Lower lobe of right lung (tissue), 2 donors: ENCODE results near the gene CNPY2. TPM values are rescaled to one million over a fixed set of nuclear protein-coding genes. Genes with fewer than 3 reads are reported as not detected.
A peak's percentile ranks its signal among the peaks of the same experiment; 100 is the strongest.

Experiments
- ATAC-seq, 2 donors: fragments of 200-7000 bp; cut with Tn5 transposase; one replicate each; pipeline ENCODE4 v1.9.1; 2020 to 2022; ENCODE audit warnings: mild to moderate bottlenecking in 2 of 2, moderate library complexity in 2 of 2
- DNase-seq: peaks from one replicate; pipeline ENCODE4 v3.0.0-alpha.2; 2020
- H3K27ac ChIP-seq: fragments of 200-600 bp; one replicate; pipeline ENCODE4 v1.8.0; 2022
- H3K27me3 ChIP-seq: fragments of 200-600 bp; one replicate; pipeline ENCODE4 v1.8.0; 2022; ENCODE audit warnings: low read depth
- H3K36me3 ChIP-seq: fragments of 200-600 bp; one replicate; pipeline ENCODE4 v1.8.0; 2022; ENCODE audit warnings: mild to moderate bottlenecking
- H3K4me1 ChIP-seq: fragments of 200-600 bp; one replicate; pipeline ENCODE4 v1.8.0; 2022
- H3K4me3 ChIP-seq: fragments of 200-600 bp; one replicate; pipeline ENCODE4 v1.8.0; 2022; ENCODE audit warnings: mild to moderate bottlenecking
- H3K9me3 ChIP-seq: fragments of 200-600 bp; one replicate; pipeline ENCODE4 v1.8.0; 2022
- intact Hi-C: fragments of 100-400 bp; cut with DNase I; formaldehyde crosslinking; loops from one replicate; pipeline ENCODE4 v1.11.0; 2022
- long read RNA-seq: library from polyadenylated mRNA; unstranded; transcript quantifications from one replicate; pipeline ENCODE4 v2.0.0, GENCODE V29; 2021
- total RNA-seq: library from RNA; stranded (reverse); fragmentation: NEBNext Ultra II Directional; extraction: Animal tissue kit (Norgen Biotek cat#: 25700); gene quantifications from one replicate; pipeline ENCODE4 v1.2.1, GENCODE V29; 2021
- TF ChIP-seq, protein P1 (sequence below): fragments of 200-600 bp; IDR thresholded peaks from one replicate; pipeline ENCODE4 v1.8.0; 2022; ENCODE audit warnings: antibody characterized with exemption, mild to moderate bottlenecking
- donor health status: DM: no; HTN: yes; CAD: no; lungs with severe emphysema.

CNPY2 gene
- total RNA-seq: 91.5 TPM
- long read RNA-seq, transcript CNPY2-206 (3 exons, 817 nt): minor isoform, 9 of 72 reads
- long read RNA-seq, transcript CNPY2-204 (3 exons, 984 nt): minor isoform, 6 of 72 reads
- long read RNA-seq, transcript CNPY2-201 (6 exons, 1,214 nt): major isoform, 53 of 72 reads
- long read RNA-seq, partial matches to known transcripts: 1 of 72 reads
- long read RNA-seq, other reads (novel, unspliced or antisense): 3 of 72 reads

DNA sequence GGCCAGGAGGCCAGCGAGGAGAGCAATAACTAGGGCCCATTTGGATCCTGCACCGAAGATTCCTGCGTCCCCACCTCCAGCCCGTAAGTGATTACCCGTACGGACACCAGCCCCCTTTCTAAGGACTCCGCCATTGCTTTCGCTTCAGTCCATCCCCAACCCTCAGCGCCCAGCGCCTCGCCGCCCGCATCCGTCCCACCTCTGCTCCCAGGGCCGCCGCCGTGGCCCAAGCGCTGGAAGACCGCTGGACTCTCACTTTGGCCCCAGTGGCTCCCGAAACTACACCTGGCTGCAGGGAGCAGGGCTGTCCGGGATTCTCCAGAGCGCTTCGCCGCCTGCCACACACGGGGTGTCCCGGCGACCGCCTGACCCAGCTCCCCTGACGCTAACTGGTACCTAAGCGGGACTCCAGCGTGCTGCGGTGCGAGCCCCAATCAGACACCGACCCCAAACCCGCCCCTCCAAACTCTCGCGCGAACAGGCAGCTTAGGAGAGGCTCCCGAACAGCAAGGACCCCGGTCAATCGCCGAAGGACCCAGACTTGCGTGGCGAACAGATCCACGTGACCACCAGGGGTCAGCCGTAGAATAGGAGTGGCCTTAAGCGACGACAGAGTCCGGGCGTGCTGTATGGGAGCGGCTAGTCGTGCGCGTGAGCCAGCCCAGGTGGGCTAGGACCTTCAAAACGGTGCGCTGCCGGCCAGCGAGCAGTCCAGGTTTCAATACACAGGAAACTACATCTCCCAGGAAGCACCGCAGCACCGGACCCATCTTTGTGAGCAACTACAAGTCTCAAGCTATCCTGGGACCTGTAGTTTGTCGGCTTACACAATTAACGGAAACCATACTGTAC lies at the start of gene CNPY2:
TSS of gene CNPY2 (minus strand) at position 367 of the 852 bp plus-strand sequence. CDS start 771 bp downstream, outside the sequence.
- H3K9me3 ChIP-seq: no peaks in the 10 kb centered on the region
- H3K27me3 ChIP-seq: no peaks in the 10 kb centered on the region
- peak; percentile 98 for DNase-seq
- TF ChIP-seq, protein P1, sequence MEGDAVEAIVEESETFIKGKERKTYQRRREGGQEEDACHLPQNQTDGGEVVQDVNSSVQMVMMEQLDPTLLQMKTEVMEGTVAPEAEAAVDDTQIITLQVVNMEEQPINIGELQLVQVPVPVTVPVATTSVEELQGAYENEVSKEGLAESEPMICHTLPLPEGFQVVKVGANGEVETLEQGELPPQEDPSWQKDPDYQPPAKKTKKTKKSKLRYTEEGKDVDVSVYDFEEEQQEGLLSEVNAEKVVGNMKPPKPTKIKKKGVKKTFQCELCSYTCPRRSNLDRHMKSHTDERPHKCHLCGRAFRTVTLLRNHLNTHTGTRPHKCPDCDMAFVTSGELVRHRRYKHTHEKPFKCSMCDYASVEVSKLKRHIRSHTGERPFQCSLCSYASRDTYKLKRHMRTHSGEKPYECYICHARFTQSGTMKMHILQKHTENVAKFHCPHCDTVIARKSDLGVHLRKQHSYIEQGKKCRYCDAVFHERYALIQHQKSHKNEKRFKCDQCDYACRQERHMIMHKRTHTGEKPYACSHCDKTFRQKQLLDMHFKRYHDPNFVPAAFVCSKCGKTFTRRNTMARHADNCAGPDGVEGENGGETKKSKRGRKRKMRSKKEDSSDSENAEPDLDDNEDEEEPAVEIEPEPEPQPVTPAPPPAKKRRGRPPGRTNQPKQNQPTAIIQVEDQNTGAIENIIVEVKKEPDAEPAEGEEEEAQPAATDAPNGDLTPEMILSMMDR: peak; percentile 22
- peaks cover 15% of the 10 kb centered on the region for H3K4me1 ChIP-seq
- peak within 1 kb of the TSS; percentile 91 for H3K27ac ChIP-seq
- H3K36me3 ChIP-seq: peaks cover 62% of the 10 kb centered on the region
- intact Hi-C loops: no loop called here
- peak; percentile 97 to 98 for ATAC-seq
- peak within 1 kb of the TSS; percentile 96 for H3K4me3 ChIP-seq

DNA sequence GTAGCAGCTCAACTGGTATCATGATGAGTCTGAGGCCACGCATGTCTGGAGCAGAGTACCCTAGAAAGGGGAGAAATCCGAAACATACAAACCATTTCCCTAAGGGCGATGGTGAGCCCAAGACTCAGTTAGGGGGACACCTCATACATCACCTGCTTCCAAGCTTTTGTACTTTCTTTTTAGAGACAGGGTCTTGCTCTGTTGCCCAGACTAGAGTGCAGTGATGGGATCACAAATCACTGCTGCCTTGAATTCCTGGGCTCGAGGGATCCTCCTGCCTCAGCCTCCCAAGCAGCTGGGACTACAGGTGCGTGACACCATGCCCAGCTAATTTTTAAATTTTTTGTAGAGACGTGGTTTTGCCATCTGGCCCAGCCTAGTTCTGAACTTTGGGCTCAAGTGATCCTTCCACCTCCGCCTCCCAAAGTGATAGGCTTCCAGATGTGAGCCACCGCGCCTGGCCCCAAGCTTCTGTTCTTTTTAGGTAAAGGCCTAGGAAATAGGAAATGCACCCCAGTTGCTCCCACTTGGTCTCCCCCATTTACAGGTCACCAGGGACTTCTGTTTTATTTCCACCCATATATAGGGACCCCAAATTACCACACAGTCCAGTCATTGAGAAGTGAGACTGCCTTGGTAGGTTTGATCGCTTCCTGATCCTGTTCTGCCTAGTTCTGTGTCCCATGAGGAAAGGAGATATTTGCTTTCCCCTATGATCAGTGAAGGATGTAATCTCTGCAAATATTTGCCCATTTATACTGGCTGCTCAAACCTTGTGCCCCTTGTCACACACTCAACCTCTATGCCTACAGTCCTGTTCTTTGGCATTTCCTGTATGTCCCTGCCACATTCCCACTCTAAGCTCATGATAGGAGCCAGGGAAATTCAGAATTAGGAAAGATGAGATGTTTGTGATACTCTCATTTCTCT lies 46.6 kb upstream of the CNPY2 start, which contains the start of gene APOF:
TSS of gene APOF (minus strand) at position 728 of the 930 bp plus-strand sequence. CDS start at position 616, 112 bp downstream.
- intact Hi-C loops: no loop called here
- Histone ChIP-seq H3K9me3 (no peaks in the 10 kb centered on the region), H3K27ac (no peak within 1 kb of the TSS), H3K4me1 (peaks cover 18% of the 10 kb centered on the region), H3K4me3 (no peak within 1 kb of the TSS), H3K27me3 (no peaks in the 10 kb centered on the region), H3K36me3 (no peaks in the 10 kb centered on the region)
- no peak for ATAC-seq
- TF ChIP-seq, protein P1: no peak
- no peak for DNase-seq

DNA sequence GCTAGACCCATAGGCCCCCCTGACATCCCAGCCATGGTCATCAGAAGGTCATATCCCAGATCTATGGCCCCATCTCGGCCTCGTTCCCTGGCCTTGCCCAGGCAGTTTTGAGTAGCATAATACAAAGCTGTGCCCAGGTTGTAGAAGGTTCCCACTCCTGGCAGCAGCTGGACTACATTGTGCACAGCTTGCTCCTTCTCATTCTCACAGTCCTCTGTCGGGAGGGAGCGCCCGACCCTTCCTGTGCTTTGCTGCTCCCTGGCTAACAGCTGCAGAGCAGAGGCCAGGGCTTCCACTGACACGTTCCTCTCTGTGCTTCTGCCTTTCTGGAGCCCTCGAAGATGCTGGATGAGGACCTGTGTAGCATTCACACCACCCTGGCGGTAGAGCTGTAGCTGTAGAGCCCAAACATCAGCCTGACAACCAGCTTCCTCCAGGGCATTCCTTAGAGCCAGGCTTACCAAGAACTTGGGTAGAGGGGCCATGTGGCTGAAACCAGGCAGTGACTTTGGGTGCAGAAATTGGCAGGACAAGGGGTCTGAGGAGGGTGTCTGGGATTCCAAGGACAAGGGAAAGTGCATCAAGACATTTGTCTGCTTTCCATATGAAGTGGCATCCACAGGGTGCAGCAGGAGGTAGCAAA lies 45.8 kb upstream of the CNPY2 start:
- ATAC-seq: no peak
- Histone ChIP-seq H3K9me3 (no peaks in the 10 kb centered on the region), H3K27me3 (no peaks in the 10 kb centered on the region), H3K36me3 (peaks cover 7% of the 10 kb centered on the region), H3K4me1 (peaks cover 21% of the 10 kb centered on the region), H3K27ac (no peak overlapping the region), H3K4me3 (no peak overlapping the region)
- no peak for DNase-seq
- intact Hi-C loops: no loop called here
- TF ChIP-seq, protein P1: no peak

DNA sequence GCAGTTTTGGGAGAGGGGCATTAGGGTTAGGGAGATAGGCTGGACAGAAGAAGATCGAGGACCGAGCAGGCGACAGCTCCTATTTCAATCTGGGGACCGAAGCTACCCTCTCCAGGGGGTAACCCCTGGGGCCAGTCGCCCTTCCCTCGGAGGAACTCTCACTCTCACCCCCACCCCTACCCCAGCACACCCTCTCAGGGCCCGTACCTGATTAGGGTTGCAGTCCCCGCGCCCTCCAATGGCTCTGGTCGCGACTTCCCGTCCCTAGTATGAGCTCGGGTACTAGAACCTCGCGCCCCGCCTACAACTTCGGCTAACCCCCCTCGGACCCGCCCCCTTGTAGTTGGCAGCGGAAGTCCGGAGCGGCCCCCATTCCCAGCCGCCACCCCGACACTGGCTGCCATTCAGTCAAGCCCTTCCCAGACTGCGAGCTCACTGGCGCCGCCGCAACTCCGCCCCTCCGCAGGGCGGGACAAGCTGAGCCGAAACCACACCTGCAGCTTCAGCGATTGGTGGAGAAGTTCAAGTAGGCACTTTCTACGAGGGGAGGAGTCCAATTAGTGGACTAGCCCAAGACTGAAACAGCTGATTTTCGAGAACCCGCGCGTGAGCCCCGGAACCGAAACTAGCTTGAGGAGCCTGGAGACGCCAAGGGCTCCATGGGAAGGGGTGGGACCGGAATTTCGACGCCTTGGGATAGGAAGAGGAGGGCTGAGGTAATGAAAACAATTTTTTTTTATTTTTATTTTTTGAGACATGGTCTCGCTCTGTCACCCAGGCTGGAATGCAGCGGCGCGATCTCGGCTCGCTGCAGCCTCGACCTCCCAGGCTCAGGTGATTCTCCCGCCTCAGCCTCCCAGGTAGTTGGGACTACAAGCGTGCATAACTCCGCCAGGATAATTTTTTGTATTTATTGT lies 44.3 kb upstream of the CNPY2 start, which contains the start of gene STAT2:
TSS of gene STAT2 (minus strand) at position 257 of the 917 bp plus-strand sequence. CDS start 3,536 bp downstream, outside the sequence.
- Histone ChIP-seq H3K36me3 (peaks cover 22% of the 10 kb centered on the region), H3K4me1 (peaks cover 21% of the 10 kb centered on the region), H3K9me3 (no peaks in the 10 kb centered on the region), H3K27me3 (no peaks in the 10 kb centered on the region), H3K27ac (peak within 1 kb of the TSS; percentile 95), H3K4me3 (peak within 1 kb of the TSS; percentile 77)
- TF ChIP-seq, protein P1: no peak
- intact Hi-C loops: no loop called here
- DNase-seq: peak; percentile 99
- peak; percentile 99 for ATAC-seq
